Suprapubic skin (tissue), 3 donors: ENCODE results near the gene OR4X1.
"Not testable (repeated sequence)": the region's sequence is repeated elsewhere in the genome, so short reads cannot be mapped to it uniquely, and the experiment has no call there.

Source experiments
- CTCF ChIP-seq, 2 donors: fragments of 200-600 bp in 1 of 2; fragments of 450-650 bp in 1 of 2; sonication (generic) in 1 of 2; IDR thresholded peaks; one replicate each; pipeline ENCODE4 v1.5.1; 2016 to 2019; ENCODE audit warnings: antibody characterized with exemption in 2 of 2, mild to moderate bottlenecking in 1 of 2, moderate library complexity in 1 of 2
- POLR2AphosphoS5 ChIP-seq, 3 donors: sonication (generic); formaldehyde crosslinking; IDR thresholded peaks; one replicate each; pipeline ENCODE4 v1.6.1; 2017; ENCODE audit warnings: antibody characterized with exemption in 3 of 3

GRCh38 chr11:48313590-48313989, 49.9 kb downstream of the OR4X1 start:
- TF ChIP-seq CTCF, POLR2AphosphoS5 (IDR thresholded peaks at IDR 0.05): not testable (repeated sequence)
